Choroid plexus epithelial cell (primary cell): Measurements from ENCODE around the gene TMEM247.

Experiments used
- DNase-seq: peaks from one replicate; pipeline ENCODE4 v3.0.0-alpha.2; 2010; ENCODE audit warnings: low read depth
- H3K4me3 ChIP-seq: 2 replicates; pipeline ENCODE4 v1.5.1; 2011; ENCODE audit warnings: low read depth, mild to moderate bottlenecking, control low read depth, low read length, moderate library complexity
- CTCF ChIP-seq: conservative IDR thresholded peaks from 2 replicates; pipeline ENCODE4 v1.5.1; 2011; ENCODE audit warnings: low read depth, mild to moderate bottlenecking, control low read depth, inconsistent platforms, low read length, moderate library complexity

Gene TMEM247

GRCh38 chr2:46458763-46459500, 20.4 kb upstream of the TMEM247 start:
- no peak overlapping the region for H3K4me3 ChIP-seq
- no peak for DNase-seq
- TF ChIP-seq CTCF: no peak

GRCh38 chr2:46459694-46460093, 19.7 kb upstream of the TMEM247 start:
- DNase-seq: no peak
- no peak for TF ChIP-seq CTCF
- H3K4me3 ChIP-seq: no peak overlapping the region

DNA sequence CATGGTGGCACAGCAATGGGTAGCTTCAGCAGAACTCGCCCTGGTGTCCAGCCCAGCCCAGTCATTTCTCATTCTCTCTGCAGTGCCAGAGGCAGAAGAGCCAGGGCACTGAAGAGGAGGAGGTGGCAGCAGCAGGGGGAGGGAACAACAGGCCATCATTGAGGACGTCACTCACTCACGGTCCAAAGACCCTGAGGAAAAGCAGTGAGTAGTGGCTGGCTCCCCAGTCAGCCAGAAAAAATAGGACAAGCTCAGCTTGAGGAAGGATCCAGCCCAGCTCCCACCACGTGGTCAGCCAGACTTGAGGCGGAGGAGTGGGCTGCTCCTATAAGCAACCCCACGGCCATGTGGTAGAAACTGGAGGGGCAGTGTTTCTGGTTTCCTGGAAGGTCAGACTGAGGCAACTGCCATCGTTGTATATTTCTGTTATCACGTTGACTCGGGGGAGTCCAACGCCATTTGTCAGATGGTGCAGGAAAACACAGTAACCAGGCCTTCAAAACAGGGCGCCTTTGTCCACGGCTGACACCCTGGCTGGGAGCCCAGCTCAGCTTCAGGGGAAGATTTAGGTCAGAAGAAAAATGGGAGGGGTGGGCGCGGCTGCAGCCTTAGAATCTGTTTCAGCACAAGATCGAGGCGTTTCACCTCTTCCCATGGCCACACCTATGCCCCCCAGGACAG, 19.0 kb upstream of the TMEM247 start:
- H3K4me3 ChIP-seq: no peak overlapping the region
- no peak for TF ChIP-seq CTCF
- DNase-seq: no peak

GRCh38 chr2:46461011-46461674, 18.2 kb upstream of the TMEM247 start:
- no peak overlapping the region for H3K4me3 ChIP-seq
- peak; percentile 73 for DNase-seq
- TF ChIP-seq CTCF: peak; percentile 99

DNA sequence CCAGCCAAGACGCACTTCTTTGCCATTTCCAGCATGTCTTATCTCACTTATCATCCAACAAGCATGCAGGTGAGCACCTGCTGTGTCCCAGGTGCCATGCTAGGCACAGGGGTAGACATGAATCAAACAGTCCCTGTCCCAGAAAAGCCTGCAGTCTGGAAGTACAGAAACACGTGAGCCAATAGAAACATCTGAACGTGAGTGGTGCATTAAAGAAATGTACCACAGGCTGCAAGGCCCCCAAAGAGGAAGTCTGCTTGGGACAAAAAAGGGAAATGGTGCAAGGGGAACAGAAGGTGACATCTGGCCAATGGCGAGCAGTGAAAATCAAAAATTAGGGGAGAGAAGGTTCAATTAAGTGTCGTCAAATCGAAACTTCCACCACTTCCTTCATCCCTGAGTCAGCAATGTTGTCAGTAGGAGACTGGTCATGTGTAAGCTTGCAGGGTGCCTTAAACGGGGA, 17.6 kb upstream of the TMEM247 start:
- no peak for DNase-seq
- TF ChIP-seq CTCF: no peak
- no peak overlapping the region for H3K4me3 ChIP-seq

- DNase-seq: no peak
- TF ChIP-seq CTCF: no peak
- no peak overlapping the region for H3K4me3 ChIP-seq
These were observed 16.4 kb upstream of the TMEM247 start for GRCh38 chr2:46462936-46463335.
